Gastrocnemius medialis (tissue), 4 donors: Measurements from ENCODE around the gene TRDN.

Experiments used
- POLR2A ChIP-seq, 2 donors: fragments of 450-650 bp; IDR thresholded peaks; one replicate each; pipeline ENCODE4 v1.6.1; 2017; ENCODE audit warnings: antibody characterized with exemption in 2 of 2, mild to moderate bottlenecking in 2 of 2, moderate library complexity in 2 of 2
- TF ChIP-seq, protein P1 (sequence below), 5 experiments: fragments of 450-650 bp in 3 of 5; fragments of 200-600 bp in 2 of 5; sonication (generic) in 2 of 5; IDR thresholded peaks in 4 of 5; conservative IDR thresholded peaks in 1 of 5; 1 replicate in 4 of 5; 2 replicates in 1 of 5; pipeline ENCODE4 v1.5.1; 2016 to 2019; ENCODE audit warnings: antibody characterized with exemption in 5 of 5, mild to moderate bottlenecking in 3 of 5, moderate library complexity in 3 of 5

DNA sequence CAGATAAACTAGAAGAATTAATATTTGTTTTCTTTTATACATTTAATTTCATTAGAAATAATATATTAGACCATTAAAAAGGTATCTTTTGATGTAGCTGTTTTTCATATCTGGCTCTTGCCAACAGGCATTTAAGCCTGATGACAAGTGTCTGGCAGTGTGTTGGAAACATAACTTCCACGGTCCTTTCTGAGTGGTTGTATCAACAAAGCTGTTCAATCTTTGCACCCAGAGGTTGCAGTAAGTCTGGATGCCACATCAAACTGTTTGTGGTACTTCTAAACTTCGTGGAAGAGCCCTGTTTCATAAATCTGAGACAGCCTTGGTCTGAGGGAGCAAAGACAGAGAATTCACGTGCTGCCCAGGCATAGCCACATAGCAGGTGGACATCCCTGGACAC lies 197.4 kb downstream of the TRDN start:
- TF ChIP-seq, protein P1, sequence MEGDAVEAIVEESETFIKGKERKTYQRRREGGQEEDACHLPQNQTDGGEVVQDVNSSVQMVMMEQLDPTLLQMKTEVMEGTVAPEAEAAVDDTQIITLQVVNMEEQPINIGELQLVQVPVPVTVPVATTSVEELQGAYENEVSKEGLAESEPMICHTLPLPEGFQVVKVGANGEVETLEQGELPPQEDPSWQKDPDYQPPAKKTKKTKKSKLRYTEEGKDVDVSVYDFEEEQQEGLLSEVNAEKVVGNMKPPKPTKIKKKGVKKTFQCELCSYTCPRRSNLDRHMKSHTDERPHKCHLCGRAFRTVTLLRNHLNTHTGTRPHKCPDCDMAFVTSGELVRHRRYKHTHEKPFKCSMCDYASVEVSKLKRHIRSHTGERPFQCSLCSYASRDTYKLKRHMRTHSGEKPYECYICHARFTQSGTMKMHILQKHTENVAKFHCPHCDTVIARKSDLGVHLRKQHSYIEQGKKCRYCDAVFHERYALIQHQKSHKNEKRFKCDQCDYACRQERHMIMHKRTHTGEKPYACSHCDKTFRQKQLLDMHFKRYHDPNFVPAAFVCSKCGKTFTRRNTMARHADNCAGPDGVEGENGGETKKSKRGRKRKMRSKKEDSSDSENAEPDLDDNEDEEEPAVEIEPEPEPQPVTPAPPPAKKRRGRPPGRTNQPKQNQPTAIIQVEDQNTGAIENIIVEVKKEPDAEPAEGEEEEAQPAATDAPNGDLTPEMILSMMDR (IDR thresholded peaks at IDR 0.05 in 4 of 5, conservative IDR thresholded peaks at IDR 0.05 in 1 of 5) = no peak
- TF ChIP-seq POLR2A (IDR thresholded peaks at IDR 0.05) = no peak
